Measurements from ENCODE around the gene KIF3B.

Gene KIF3B

GRCh38 chr20:32231847-32232246 is 45.6 kb upstream of the KIF3B start:
- H3K4me3 ChIP-seq (replicated peaks; ENCODE audit: low read depth, low read length), result no peak overlapping the region
- no peaks in the 10 kb centered on the region for H3K27me3 ChIP-seq (replicated peaks; ENCODE audit: control insufficient read depth, insufficient read depth, low read length)
- H3K36me3 ChIP-seq (ENCODE audit: control insufficient read depth, insufficient read depth, low read length), result peaks cover 40% of the 10 kb centered on the region
- no peak for DNase-seq (ENCODE audit: extremely low read depth, insufficient read length)
- no peak for TF ChIP-seq CTCF (IDR thresholded peaks at IDR 0.05; ENCODE audit: insufficient read depth, low read length, poor library complexity, severe bottlenecking)

GRCh38 chr20:32232326-32232886 is 45.0 kb upstream of the KIF3B start:
- H3K36me3 ChIP-seq (ENCODE audit: control insufficient read depth, insufficient read depth, low read length), result peaks cover 37% of the 10 kb centered on the region
- no peak overlapping the region for H3K4me3 ChIP-seq (replicated peaks; ENCODE audit: low read depth, low read length)
- no peaks in the 10 kb centered on the region for H3K27me3 ChIP-seq (replicated peaks; ENCODE audit: control insufficient read depth, insufficient read depth, low read length)
- no peak for TF ChIP-seq CTCF (IDR thresholded peaks at IDR 0.05; ENCODE audit: insufficient read depth, low read length, poor library complexity, severe bottlenecking)
- no peak for DNase-seq (ENCODE audit: extremely low read depth, insufficient read length)

- no peaks in the 10 kb centered on the region for H3K27me3 ChIP-seq (replicated peaks; ENCODE audit: control insufficient read depth, insufficient read depth, low read length)
- peaks cover 35% of the 10 kb centered on the region for H3K36me3 ChIP-seq (ENCODE audit: control insufficient read depth, insufficient read depth, low read length)
- no peak for TF ChIP-seq CTCF (IDR thresholded peaks at IDR 0.05; ENCODE audit: insufficient read depth, low read length, poor library complexity, severe bottlenecking)
- DNase-seq (ENCODE audit: extremely low read depth, insufficient read length), result no peak
- H3K4me3 ChIP-seq (replicated peaks; ENCODE audit: low read depth, low read length), result no peak overlapping the region
Measured at GRCh38 chr20:32233286-32233685, 44.2 kb upstream of the KIF3B start.

- H3K36me3 ChIP-seq (ENCODE audit: control insufficient read depth, insufficient read depth, low read length), result peaks cover 32% of the 10 kb centered on the region
- no peak for TF ChIP-seq CTCF (IDR thresholded peaks at IDR 0.05; ENCODE audit: insufficient read depth, low read length, poor library complexity, severe bottlenecking)
Measured at GRCh38 chr20:32234135-32234808, 43.2 kb upstream of the KIF3B start.

GRCh38 chr20:32235331-32236047 is 42.0 kb upstream of the KIF3B start:
- TF ChIP-seq CTCF (IDR thresholded peaks at IDR 0.05; ENCODE audit: insufficient read depth, low read length, poor library complexity, severe bottlenecking), result no peak
- DNase-seq (ENCODE audit: extremely low read depth, insufficient read length), result no peak
- H3K36me3 ChIP-seq (ENCODE audit: control insufficient read depth, insufficient read depth, low read length), result peaks cover 32% of the 10 kb centered on the region

More at GRCh38 chr20:32234135-32234808, 43.2 kb upstream of the KIF3B start:
- DNase-seq (ENCODE audit: extremely low read depth, insufficient read length), result no peak
- H3K27me3 ChIP-seq (replicated peaks; ENCODE audit: control insufficient read depth, insufficient read depth, low read length), result no peaks in the 10 kb centered on the region
- no peak overlapping the region for H3K4me3 ChIP-seq (replicated peaks; ENCODE audit: low read depth, low read length)

More at GRCh38 chr20:32235331-32236047, 42.0 kb upstream of the KIF3B start:
- Histone ChIP-seq H3K4me3 (replicated peaks; ENCODE audit: low read depth, low read length) (no peak overlapping the region), H3K27me3 (replicated peaks; ENCODE audit: control insufficient read depth, insufficient read depth, low read length) (no peaks in the 10 kb centered on the region)

Measured in GM06990 (cell line).